ENCODE results near the gene GABBR2. TPM values are rescaled to one million over a fixed set of nuclear protein-coding genes. Genes with fewer than 3 reads are reported as not detected.

The GABBR2 gene
- total RNA-seq, 4 donors from 2014 or later, result 0.32 to 1.7 TPM; not detected in 2

DNA sequence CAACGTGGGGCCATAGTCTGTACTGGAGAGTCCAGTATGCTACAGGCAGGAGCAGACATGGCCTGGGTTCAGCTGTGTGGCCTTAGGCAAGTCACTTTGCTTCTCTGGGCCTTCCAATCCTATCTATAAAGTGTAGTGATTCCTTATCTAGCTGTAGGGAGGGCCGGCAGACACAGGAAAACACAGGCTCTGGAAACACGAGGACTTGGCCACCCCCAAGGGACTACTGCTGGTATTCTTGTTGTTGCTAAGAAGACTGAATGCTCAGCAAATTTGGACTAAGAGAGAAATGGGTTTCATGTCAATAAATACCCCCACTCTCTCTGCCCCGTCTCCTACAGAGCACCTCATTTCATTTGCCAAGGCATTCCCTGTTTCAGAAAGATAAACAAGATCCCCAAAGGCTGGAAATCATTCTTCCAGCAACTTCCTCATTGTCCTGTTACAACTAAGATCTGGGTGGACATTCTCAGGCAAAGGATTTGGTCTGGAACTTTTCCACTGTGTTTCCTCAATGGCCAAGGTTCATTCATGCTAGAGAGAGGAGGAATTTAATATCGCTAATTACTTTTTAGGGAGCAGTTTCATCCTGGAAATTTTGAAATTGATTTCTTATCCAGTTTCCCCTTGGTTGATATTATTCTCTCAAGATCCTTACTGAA lies 105.8 kb downstream of the GABBR2 start:
- Histone ChIP-seq H3K4me1 (peaks cover 17% of the 10 kb centered on the region), H3K27me3 (no peaks in the 10 kb centered on the region), H3K4me3 (no peak overlapping the region), H3K9me3 (no peaks in the 10 kb centered on the region), H3K27ac (no peak overlapping the region), H3K36me3 (no peaks in the 10 kb centered on the region)
- TF ChIP-seq POLR2AphosphoS5 (IDR thresholded peaks at IDR 0.05) (no peak), POLR2A (IDR thresholded peaks at IDR 0.05) (no peak), EP300 (IDR thresholded peaks at IDR 0.05) (no peak)
- TF ChIP-seq, protein P1, sequence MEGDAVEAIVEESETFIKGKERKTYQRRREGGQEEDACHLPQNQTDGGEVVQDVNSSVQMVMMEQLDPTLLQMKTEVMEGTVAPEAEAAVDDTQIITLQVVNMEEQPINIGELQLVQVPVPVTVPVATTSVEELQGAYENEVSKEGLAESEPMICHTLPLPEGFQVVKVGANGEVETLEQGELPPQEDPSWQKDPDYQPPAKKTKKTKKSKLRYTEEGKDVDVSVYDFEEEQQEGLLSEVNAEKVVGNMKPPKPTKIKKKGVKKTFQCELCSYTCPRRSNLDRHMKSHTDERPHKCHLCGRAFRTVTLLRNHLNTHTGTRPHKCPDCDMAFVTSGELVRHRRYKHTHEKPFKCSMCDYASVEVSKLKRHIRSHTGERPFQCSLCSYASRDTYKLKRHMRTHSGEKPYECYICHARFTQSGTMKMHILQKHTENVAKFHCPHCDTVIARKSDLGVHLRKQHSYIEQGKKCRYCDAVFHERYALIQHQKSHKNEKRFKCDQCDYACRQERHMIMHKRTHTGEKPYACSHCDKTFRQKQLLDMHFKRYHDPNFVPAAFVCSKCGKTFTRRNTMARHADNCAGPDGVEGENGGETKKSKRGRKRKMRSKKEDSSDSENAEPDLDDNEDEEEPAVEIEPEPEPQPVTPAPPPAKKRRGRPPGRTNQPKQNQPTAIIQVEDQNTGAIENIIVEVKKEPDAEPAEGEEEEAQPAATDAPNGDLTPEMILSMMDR (IDR thresholded peaks at IDR 0.05), result no peak
- no peak for DNase-seq (ENCODE audit: low spot score in 2 of 2)
- WGBS, result 46% methylated on average over 5 of the region's 5 CpGs

DNA sequence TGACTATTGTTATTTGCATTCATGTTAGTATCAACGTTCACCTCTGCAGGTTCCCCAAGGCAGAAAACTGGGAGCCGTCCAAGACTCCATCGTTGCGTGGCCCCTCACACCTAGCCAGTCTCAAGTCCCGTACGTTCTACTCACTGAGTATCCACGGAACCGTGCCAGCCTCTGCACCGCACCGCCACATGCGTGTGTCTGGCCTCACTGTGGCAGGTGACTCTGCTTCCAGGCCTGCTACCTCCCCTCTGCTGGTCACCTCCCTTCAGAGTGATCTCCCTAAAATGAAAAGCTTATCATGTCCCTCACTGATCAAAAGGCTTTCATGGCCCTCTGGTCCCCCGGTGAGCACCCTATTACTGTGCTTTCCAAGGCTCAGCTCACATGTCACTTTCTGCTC lies 108.1 kb downstream of the GABBR2 start:
- no peak for TF ChIP-seq EP300 (IDR thresholded peaks at IDR 0.05)
- TF ChIP-seq POLR2AphosphoS5 (IDR thresholded peaks at IDR 0.05), result no peak
- no peak for TF ChIP-seq POLR2A (IDR thresholded peaks at IDR 0.05)
- DNase-seq (ENCODE audit: low spot score in 2 of 2), result no peak
- H3K36me3 ChIP-seq, result no peaks in the 10 kb centered on the region
- H3K4me1 ChIP-seq, result peaks cover 17% of the 10 kb centered on the region
- H3K9me3 ChIP-seq, result no peaks in the 10 kb centered on the region
- no peak overlapping the region for H3K4me3 ChIP-seq
- 86% methylated on average over 12 of the region's 12 CpGs for WGBS
- no peaks in the 10 kb centered on the region for H3K27me3 ChIP-seq
- no peak overlapping the region for H3K27ac ChIP-seq

DNA sequence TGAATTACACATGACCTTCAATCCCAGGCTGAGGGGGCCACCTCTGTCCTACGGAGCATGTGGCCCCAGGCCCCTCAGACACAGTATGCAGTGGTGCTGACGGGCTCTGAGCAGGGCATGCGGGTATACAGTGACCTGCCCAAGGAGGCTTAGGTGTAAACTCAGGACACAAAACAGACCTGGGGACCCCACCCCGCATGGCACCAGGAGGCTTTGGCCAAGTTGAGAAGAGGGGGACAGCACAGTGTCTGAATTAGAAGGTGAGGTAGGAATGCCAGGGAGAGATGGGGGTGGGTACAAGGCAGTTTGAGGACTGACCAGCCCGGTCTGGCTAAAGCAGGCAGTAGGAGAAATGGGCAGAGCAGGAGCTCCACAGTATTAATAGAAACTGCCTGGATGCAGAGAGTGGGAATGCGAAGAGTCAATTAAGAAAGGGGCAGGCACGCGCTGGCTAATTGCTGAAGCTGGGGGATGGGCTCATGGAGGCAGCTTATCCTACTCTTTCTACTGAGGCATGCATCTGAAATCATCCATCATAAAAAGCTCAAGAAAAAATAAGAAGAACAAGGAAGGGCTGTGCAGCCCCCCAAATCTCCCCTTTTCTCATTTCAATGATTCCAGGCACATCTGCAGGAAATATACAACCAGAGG lies 109.0 kb downstream of the GABBR2 start:
- no peaks in the 10 kb centered on the region for H3K9me3 ChIP-seq
- peaks cover 17% of the 10 kb centered on the region for H3K4me1 ChIP-seq
- no peak for TF ChIP-seq EP300 (IDR thresholded peaks at IDR 0.05)
- TF ChIP-seq, protein P1 (IDR thresholded peaks at IDR 0.05), result no peak
- TF ChIP-seq POLR2AphosphoS5 (IDR thresholded peaks at IDR 0.05), result no peak
- TF ChIP-seq POLR2A (IDR thresholded peaks at IDR 0.05), result no peak
- WGBS, result 85% methylated on average over 5 of the region's 8 CpGs
- no peaks in the 10 kb centered on the region for H3K27me3 ChIP-seq
- no peak for DNase-seq (ENCODE audit: low spot score in 2 of 2)
- no peak overlapping the region for H3K27ac ChIP-seq
- H3K36me3 ChIP-seq, result no peaks in the 10 kb centered on the region
- H3K4me3 ChIP-seq, result no peak overlapping the region

DNA sequence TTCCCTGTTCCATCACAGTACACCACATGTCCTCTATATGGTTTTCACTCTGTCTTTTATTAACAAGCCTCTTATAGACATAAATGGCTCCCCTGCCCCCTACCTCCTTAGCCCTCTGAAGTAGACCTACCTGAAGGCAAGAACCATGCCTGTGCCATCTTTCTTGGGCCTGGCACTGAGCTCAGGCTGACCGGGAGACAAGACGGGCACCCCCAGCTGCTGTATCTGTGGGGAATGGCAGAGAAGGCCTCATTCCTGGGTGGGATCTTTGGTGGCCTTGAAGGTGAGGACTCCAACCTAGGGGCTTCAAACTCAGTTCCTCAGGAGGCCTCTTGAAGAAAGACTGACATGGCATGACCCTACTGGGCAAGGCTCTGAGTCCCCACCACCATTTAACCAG lies 109.9 kb downstream of the GABBR2 start:
- H3K9me3 ChIP-seq, result no peaks in the 10 kb centered on the region
- H3K27me3 ChIP-seq, result no peaks in the 10 kb centered on the region
- H3K4me3 ChIP-seq, result no peak overlapping the region
- H3K27ac ChIP-seq, result no peak overlapping the region
- no peak for DNase-seq (ENCODE audit: low spot score in 2 of 2)
- WGBS, result 90% methylated on average over 2 of the region's 2 CpGs
- TF ChIP-seq, protein P1 (IDR thresholded peaks at IDR 0.05), result no peak
- no peak for TF ChIP-seq POLR2A (IDR thresholded peaks at IDR 0.05)
- no peak for TF ChIP-seq EP300 (IDR thresholded peaks at IDR 0.05)
- TF ChIP-seq POLR2AphosphoS5 (IDR thresholded peaks at IDR 0.05), result no peak
- H3K36me3 ChIP-seq, result no peaks in the 10 kb centered on the region
- peaks cover 12% of the 10 kb centered on the region for H3K4me1 ChIP-seq

DNA sequence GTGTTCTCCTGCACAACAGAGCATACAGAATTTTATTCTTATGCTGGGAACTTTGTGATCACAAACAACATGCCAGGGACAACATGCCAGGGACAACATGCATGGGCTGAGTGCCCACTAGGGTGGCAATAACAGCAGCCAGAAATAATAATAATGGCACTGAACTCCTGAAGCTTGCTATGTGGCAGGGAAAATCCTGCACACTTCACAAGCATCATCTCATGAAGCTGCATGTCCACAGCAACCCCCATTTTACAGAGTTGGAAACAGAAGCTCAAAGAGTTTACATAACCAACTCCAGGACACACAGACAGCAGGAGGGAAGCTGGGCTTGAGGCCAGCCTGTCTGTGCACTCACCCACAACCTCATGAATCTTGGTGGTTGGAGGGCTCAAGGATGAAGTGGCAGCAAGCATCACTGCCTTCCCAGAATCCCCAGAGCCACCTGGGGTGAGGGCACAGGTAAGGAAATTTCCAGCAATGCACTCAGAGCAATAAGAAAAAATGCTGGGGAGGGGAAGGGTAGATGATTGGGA lies 111.4 kb downstream of the GABBR2 start:
- no peaks in the 10 kb centered on the region for H3K27me3 ChIP-seq
- H3K9me3 ChIP-seq, result no peaks in the 10 kb centered on the region
- peaks cover under 1% of the 10 kb centered on the region for H3K4me1 ChIP-seq
- DNase-seq (ENCODE audit: low spot score in 2 of 2), result no peak
- no peak overlapping the region for H3K27ac ChIP-seq
- H3K4me3 ChIP-seq, result no peak overlapping the region
- TF ChIP-seq EP300 (IDR thresholded peaks at IDR 0.05), result no peak
- TF ChIP-seq, protein P1 (IDR thresholded peaks at IDR 0.05), result no peak
- no peak for TF ChIP-seq POLR2AphosphoS5 (IDR thresholded peaks at IDR 0.05)
- TF ChIP-seq POLR2A (IDR thresholded peaks at IDR 0.05), result no peak
- H3K36me3 ChIP-seq, result no peaks in the 10 kb centered on the region

Measured in suprapubic skin (tissue), 4 donors.